MM.1S (cell line): ENCODE data around the gene TNPO2.
"Not testable (repeated sequence)": the region's sequence is repeated elsewhere in the genome, so short reads cannot be mapped to it uniquely, and the experiment has no call there.

Experiments
- EZH2 ChIP-seq: fragments of 300-600 bp; sonication (generic); optimal IDR thresholded peaks from 2 replicates; pipeline ENCODE3; 2017; ENCODE audit warnings: low read depth, mild to moderate bottlenecking, antibody characterized with exemption, low read length, mixed read lengths
- EZH2phosphoT487 ChIP-seq: fragments of 300-600 bp; sonication (generic); IDR thresholded peaks from 2 replicates; pipeline ENCODE4 v1.6.1; 2018; ENCODE audit warnings: antibody characterized with exemption, low read length
- TF ChIP-seq, protein P1 (sequence below): fragments of 300-600 bp; sonication (generic); IDR thresholded peaks from 2 replicates; pipeline ENCODE4 v1.5.1; 2016; ENCODE audit warnings: antibody characterized with exemption, low read length, mixed read lengths

DNA sequence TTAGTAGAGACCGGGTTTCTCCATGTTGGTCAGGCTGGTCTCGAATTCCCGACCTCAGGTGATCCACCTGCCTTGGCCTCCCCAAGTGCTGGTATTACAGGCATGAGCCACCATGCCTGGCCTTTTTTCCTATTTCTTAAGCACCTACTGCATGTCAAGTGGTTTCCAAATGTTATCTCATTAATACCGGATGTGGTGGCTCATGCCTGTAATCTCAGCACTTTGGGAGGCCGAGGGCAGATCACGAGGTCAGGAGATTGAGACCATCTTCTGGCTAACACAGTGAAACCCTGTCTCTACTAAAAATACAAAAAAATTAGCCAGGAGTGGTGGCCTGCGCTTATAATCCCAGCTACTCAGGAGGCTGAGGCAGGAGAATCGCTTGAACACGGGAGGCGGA is 1.9 kb upstream of the TNPO2 start:
- TF ChIP-seq, protein P1, sequence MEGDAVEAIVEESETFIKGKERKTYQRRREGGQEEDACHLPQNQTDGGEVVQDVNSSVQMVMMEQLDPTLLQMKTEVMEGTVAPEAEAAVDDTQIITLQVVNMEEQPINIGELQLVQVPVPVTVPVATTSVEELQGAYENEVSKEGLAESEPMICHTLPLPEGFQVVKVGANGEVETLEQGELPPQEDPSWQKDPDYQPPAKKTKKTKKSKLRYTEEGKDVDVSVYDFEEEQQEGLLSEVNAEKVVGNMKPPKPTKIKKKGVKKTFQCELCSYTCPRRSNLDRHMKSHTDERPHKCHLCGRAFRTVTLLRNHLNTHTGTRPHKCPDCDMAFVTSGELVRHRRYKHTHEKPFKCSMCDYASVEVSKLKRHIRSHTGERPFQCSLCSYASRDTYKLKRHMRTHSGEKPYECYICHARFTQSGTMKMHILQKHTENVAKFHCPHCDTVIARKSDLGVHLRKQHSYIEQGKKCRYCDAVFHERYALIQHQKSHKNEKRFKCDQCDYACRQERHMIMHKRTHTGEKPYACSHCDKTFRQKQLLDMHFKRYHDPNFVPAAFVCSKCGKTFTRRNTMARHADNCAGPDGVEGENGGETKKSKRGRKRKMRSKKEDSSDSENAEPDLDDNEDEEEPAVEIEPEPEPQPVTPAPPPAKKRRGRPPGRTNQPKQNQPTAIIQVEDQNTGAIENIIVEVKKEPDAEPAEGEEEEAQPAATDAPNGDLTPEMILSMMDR: not testable (repeated sequence)
- TF ChIP-seq EZH2, EZH2phosphoT487: not testable (repeated sequence)
